ENCODE data around the gene SHISA6.

- no peak for TF ChIP-seq CTCF (IDR thresholded peaks at IDR 0.05; ENCODE audit: insufficient read depth, low read length, poor library complexity, severe bottlenecking)
- TF ChIP-seq EZH2phosphoT487 (conservative IDR thresholded peaks at IDR 0.05; ENCODE audit: low read length): no peak
Observed at GRCh38 chr17:11378506-11378905, 137.5 kb downstream of the SHISA6 start.

Data from SU-DHL-6 (cell line).